Measurements from ENCODE around the gene PCDHAC1. TPM values are rescaled to one million over a fixed set of nuclear protein-coding genes. Genes with fewer than 3 reads are reported as not detected.

PCDHAC1 gene
- total RNA-seq, 1 experiment from 2014 or later = 0.59 TPM

DNA sequence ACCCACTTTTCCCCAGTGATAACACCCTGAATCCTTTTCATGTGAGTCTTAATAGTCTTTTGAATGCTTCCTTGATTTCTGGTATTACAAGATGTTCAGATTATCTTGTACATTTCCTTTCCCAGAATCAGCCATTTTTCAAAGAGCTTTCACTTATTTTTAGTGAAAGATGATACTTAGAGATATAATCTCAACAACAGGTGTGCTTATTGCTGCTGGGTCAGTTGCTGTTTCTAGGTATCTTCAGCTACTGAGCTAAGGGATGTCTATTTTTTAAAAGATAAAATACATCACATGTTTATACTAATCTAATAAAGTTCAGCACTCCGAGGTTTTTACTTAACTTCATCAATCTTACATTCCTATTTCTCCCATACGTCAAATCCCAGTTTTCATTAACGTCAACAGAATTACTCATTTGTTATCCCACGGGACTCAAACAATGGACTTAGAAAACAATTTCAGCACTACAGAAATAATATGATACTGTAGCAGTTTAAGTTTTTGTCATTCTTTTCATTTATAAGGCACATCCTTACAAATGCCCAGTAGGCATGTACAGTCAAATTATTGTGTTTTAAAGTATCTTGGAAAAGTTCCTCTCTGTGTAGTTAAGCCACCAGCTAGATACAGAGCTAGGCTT is 9.0 kb downstream of the PCDHAC1 start:
- Histone ChIP-seq H3K4me1 (ENCODE audit: control insufficient read depth, insufficient read depth, low read length) (no peaks in the 10 kb centered on the region), H3K9me3 (ENCODE audit: control insufficient read depth, insufficient read depth, low read depth, low read length) (no peaks in the 10 kb centered on the region), H3K27ac (ENCODE audit: low read length) (no peak overlapping the region), H3K27me3 (ENCODE audit: control insufficient read depth, insufficient read depth, low read length) (no peaks in the 10 kb centered on the region), H3K36me3 (ENCODE audit: control insufficient read depth, insufficient read depth, low read length) (no peaks in the 10 kb centered on the region; the same call in 1 of the 2 replicates), H3K4me3 (ENCODE audit: low read depth in 2 of 2, low read length in 2 of 2) (no peak overlapping the region)
- DNase-seq (ENCODE audit: low read depth, low spot score) (no peak), ATAC-seq (no peak)
- in situ Hi-C loops (cut with HindIII; ENCODE audit: low pct_unique_long_range_greater_than_20kb, low sequenced_read_pairs) (no loop called here), intact Hi-C loops (cut with micrococcal nuclease; ENCODE audit: unreplicated experiment) (no loop called here)
- no TSS peak for BruUV-seq (replicated peaks)
- POLR2A ChIA-PET = no interaction called here
- CTCF ChIA-PET = no interaction called here
- TF ChIP-seq, protein P1, sequence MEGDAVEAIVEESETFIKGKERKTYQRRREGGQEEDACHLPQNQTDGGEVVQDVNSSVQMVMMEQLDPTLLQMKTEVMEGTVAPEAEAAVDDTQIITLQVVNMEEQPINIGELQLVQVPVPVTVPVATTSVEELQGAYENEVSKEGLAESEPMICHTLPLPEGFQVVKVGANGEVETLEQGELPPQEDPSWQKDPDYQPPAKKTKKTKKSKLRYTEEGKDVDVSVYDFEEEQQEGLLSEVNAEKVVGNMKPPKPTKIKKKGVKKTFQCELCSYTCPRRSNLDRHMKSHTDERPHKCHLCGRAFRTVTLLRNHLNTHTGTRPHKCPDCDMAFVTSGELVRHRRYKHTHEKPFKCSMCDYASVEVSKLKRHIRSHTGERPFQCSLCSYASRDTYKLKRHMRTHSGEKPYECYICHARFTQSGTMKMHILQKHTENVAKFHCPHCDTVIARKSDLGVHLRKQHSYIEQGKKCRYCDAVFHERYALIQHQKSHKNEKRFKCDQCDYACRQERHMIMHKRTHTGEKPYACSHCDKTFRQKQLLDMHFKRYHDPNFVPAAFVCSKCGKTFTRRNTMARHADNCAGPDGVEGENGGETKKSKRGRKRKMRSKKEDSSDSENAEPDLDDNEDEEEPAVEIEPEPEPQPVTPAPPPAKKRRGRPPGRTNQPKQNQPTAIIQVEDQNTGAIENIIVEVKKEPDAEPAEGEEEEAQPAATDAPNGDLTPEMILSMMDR (IDR thresholded peaks at IDR 0.05) = no peak
- TF ChIP-seq TCF7L2 (IDR thresholded peaks at IDR 0.05; ENCODE audit: low read depth, low read length) (no peak), SIN3A (IDR thresholded peaks at IDR 0.05; ENCODE audit: borderline replicate concordance, insufficient read depth, low read depth, low read length) (no peak), POLR2AphosphoS5 (IDR thresholded peaks at IDR 0.05; ENCODE audit: low read depth, low read length) (no peak)
- TF ChIP-seq, protein P2, sequence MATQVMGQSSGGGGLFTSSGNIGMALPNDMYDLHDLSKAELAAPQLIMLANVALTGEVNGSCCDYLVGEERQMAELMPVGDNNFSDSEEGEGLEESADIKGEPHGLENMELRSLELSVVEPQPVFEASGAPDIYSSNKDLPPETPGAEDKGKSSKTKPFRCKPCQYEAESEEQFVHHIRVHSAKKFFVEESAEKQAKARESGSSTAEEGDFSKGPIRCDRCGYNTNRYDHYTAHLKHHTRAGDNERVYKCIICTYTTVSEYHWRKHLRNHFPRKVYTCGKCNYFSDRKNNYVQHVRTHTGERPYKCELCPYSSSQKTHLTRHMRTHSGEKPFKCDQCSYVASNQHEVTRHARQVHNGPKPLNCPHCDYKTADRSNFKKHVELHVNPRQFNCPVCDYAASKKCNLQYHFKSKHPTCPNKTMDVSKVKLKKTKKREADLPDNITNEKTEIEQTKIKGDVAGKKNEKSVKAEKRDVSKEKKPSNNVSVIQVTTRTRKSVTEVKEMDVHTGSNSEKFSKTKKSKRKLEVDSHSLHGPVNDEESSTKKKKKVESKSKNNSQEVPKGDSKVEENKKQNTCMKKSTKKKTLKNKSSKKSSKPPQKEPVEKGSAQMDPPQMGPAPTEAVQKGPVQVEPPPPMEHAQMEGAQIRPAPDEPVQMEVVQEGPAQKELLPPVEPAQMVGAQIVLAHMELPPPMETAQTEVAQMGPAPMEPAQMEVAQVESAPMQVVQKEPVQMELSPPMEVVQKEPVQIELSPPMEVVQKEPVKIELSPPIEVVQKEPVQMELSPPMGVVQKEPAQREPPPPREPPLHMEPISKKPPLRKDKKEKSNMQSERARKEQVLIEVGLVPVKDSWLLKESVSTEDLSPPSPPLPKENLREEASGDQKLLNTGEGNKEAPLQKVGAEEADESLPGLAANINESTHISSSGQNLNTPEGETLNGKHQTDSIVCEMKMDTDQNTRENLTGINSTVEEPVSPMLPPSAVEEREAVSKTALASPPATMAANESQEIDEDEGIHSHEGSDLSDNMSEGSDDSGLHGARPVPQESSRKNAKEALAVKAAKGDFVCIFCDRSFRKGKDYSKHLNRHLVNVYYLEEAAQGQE (IDR thresholded peaks at IDR 0.05; ENCODE audit: insufficient read depth in 1 of 2, low read depth in 2 of 2, low read length in 1 of 2) = no peak

DNA sequence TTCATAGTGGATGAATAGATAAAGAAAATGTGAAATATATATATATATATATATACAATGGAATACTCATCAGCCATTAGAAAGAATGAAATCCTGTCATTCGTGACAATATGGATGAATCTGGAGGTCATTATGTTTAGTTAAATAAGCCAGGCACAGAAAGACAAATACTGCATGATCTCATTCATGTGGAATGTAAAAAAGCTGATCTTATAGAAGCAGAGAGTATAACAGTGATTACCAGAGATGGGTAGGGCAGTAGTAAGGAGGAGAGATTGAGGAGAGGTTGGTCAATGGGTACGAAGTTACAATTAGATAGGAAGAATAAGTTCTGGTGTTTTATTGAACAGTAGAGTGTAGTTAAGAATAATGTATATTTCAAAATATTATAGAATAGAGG is 20.5 kb downstream of the PCDHAC1 start:
- CTCF ChIA-PET = no interaction called here
- POLR2A ChIA-PET = no interaction called here
- TF ChIP-seq, protein P1 (IDR thresholded peaks at IDR 0.05) = no peak
- TF ChIP-seq SIN3A (IDR thresholded peaks at IDR 0.05; ENCODE audit: borderline replicate concordance, insufficient read depth, low read depth, low read length) = no peak
- H3K4me3 ChIP-seq (ENCODE audit: low read depth in 2 of 2, low read length in 2 of 2) = no peak overlapping the region
- DNase-seq (ENCODE audit: low read depth, low spot score) = no peak
- BruUV-seq (replicated peaks) = no TSS peak
- no peaks in the 10 kb centered on the region for H3K9me3 ChIP-seq (ENCODE audit: control insufficient read depth, insufficient read depth, low read depth, low read length)
- H3K27ac ChIP-seq (ENCODE audit: low read length) = no peak overlapping the region
- H3K36me3 ChIP-seq (ENCODE audit: control insufficient read depth, insufficient read depth, low read length) = no peaks in the 10 kb centered on the region
- no peaks in the 10 kb centered on the region for H3K27me3 ChIP-seq (ENCODE audit: control insufficient read depth, insufficient read depth, low read length)
- in situ Hi-C loops (cut with HindIII; ENCODE audit: low pct_unique_long_range_greater_than_20kb, low sequenced_read_pairs) (no loop called here), intact Hi-C loops (cut with micrococcal nuclease; ENCODE audit: unreplicated experiment) (no loop called here)
- peak; percentile 73 for ATAC-seq
- no peaks in the 10 kb centered on the region for H3K4me1 ChIP-seq (ENCODE audit: control insufficient read depth, insufficient read depth, low read length)

Measured in Panc1 (cell line).